Breast epithelium (tissue), 3 donors: Measurements from ENCODE around the gene OTOP2.

Experiments used
- CTCF ChIP-seq, 3 donors: fragments of 450-650 bp; IDR thresholded peaks; one replicate each; pipeline ENCODE4 v1.5.1; 2016 to 2017; ENCODE audit warnings: antibody characterized with exemption in 3 of 3, mild to moderate bottlenecking in 3 of 3, moderate library complexity in 3 of 3
- POLR2A ChIP-seq: fragments of 450-650 bp; IDR thresholded peaks from one replicate; pipeline ENCODE4 v1.6.1; 2016; ENCODE audit warnings: antibody characterized with exemption, mild to moderate bottlenecking, moderate library complexity
- POLR2AphosphoS5 ChIP-seq, 3 donors: sonication (generic); formaldehyde crosslinking; IDR thresholded peaks; one replicate each; pipeline ENCODE4 v1.6.1; 2017; ENCODE audit warnings: antibody characterized with exemption in 3 of 3

GRCh38 chr17:74903034-74903433, 21.0 kb upstream of the OTOP2 start:
- TF ChIP-seq CTCF (IDR thresholded peaks at IDR 0.05) (no peak), POLR2AphosphoS5 (IDR thresholded peaks at IDR 0.05) (no peak), POLR2A (no peak)
